PFSK-1 (cell line): Measurements from ENCODE around the gene SSR4.

ENCODE experiments used
- REST ChIP-seq, 2 experiments: IDR thresholded peaks; 2 replicates each; pipeline versions ENCODE4 v1.6.1 to v1.8.0; 2011 to 2012; ENCODE audit warnings: low read depth in 2 of 2, low read length in 2 of 2, control low read depth in 1 of 2, inconsistent platforms in 1 of 2, mild to moderate bottlenecking in 1 of 2, moderate library complexity in 1 of 2; ENCODE audit not compliant: insufficient read depth in 1 of 2
- TAF1 ChIP-seq: IDR thresholded peaks from 2 replicates; pipeline ENCODE4 v1.6.1; 2012; ENCODE audit warnings: low read length, control low read depth, borderline replicate concordance; ENCODE audit not compliant: insufficient read depth

- TF ChIP-seq TAF1, result no peak
- no peak for TF ChIP-seq REST (IDR thresholded peaks at IDR 0.05; ENCODE audit: insufficient read depth in 1 of 2, low read depth in 2 of 2, low read length in 2 of 2)
Observed at GRCh38 chrX:153844509-153845082, 50.1 kb downstream of the SSR4 start.
